ENCODE data around the gene HYAL2.

DNA sequence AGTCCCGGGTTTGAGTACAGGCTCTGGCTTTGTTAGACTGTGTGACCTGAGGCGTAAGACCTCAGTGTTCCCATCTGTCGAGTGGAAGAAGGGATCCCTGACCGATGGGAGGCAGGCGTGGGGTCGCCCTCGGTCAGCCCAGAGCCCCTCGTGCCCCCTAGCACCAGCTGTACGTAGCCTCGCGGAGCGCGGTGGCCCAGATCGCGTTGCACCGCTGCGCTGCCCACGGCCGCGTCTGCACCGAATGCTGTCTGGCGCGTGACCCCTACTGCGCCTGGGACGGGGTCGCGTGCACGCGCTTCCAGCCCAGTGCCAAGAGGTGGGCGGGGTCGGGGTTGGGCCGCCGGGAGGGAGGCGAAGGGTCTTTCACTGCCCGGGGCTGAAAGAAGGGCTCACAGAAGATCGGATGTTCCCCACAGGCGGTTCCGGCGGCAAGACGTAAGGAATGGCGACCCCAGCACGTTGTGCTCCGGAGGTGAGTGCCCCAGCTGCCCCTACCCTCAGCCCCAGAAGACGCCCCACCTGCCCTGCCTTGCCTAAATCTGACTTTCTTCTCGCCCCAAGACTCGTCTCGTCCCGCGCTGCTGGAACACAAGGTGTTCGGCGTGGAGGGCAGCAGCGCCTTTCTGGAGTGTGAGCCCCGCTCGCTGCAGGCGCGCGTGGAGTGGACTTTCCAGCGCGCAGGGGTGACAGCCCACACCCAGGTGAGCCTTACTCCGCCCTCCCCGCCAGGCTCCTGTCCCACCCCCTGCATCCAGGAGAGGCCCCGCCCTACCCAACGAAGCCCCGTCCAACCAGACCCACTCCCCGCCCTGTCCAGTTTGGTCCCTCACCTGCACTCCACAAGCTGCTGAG, 47.2 kb downstream of the HYAL2 start:
- TF ChIP-seq, protein P1, sequence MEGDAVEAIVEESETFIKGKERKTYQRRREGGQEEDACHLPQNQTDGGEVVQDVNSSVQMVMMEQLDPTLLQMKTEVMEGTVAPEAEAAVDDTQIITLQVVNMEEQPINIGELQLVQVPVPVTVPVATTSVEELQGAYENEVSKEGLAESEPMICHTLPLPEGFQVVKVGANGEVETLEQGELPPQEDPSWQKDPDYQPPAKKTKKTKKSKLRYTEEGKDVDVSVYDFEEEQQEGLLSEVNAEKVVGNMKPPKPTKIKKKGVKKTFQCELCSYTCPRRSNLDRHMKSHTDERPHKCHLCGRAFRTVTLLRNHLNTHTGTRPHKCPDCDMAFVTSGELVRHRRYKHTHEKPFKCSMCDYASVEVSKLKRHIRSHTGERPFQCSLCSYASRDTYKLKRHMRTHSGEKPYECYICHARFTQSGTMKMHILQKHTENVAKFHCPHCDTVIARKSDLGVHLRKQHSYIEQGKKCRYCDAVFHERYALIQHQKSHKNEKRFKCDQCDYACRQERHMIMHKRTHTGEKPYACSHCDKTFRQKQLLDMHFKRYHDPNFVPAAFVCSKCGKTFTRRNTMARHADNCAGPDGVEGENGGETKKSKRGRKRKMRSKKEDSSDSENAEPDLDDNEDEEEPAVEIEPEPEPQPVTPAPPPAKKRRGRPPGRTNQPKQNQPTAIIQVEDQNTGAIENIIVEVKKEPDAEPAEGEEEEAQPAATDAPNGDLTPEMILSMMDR (conservative IDR thresholded peaks at IDR 0.05; ENCODE audit: low read length) = no peak
- TF ChIP-seq EZH2phosphoT487 (IDR thresholded peaks at IDR 0.05; ENCODE audit: borderline replicate concordance) = no peak
